A673 (cell line): ENCODE results near the gene KCNIP1. TPM values are rescaled to one million over a fixed set of nuclear protein-coding genes. Genes with fewer than 3 reads are reported as not detected.

ENCODE experiments used
- BruUV-seq: library from RNA; stranded (reverse); fragments of 400-500 nt; replicated peaks from 2 replicates; lab custom pipeline; 2021; lab: Mats Ljungman, UMichigan
- CTCF ChIA-PET: fragments of 300-600 bp; sonication (Branson Sonifier 250); formaldehyde crosslinking; loops from one replicate; lab custom pipeline; 2022; ENCODE audit warnings: antibody characterized with exemption; lab: Charles Lee
- POLR2A ChIA-PET: fragments of 300-600 bp; sonication (Branson Sonifier 250); formaldehyde crosslinking; loops from one replicate; lab custom pipeline; 2022; ENCODE audit warnings: antibody characterized with exemption; ENCODE audit not compliant: low non-redundant PET; lab: Charles Lee
- DNase-seq: peaks from one replicate; pipeline ENCODE4 v3.0.0-alpha.2; 2015; ENCODE audit warnings: low spot score
- H3K27ac ChIP-seq: fragments of 200-600 bp; sonication (generic); 2 replicates; pipeline ENCODE4 v1.5.1; 2016; ENCODE audit warnings: mixed run types, low read depth, mild to moderate bottlenecking, mixed read lengths, antibody characterized with exemption, low read length; ENCODE audit not compliant: poor library complexity, severe bottlenecking
- H3K27me3 ChIP-seq: fragments of 200-600 bp; sonication (generic); replicated peaks from 2 replicates; pipeline ENCODE4 v1.6.1; 2017; ENCODE audit warnings: mixed run types, low read depth, mild to moderate bottlenecking, mixed read lengths, antibody characterized with exemption, low read length; ENCODE audit not compliant: insufficient read depth, poor library complexity
- H3K36me3 ChIP-seq: fragments of 200-600 bp; sonication (generic); 2 replicates; pipeline ENCODE4 v1.6.1; 2016; ENCODE audit warnings: mixed run types, mild to moderate bottlenecking, mixed read lengths, antibody characterized with exemption, low read length; ENCODE audit not compliant: insufficient read depth, poor library complexity, severe bottlenecking
- H3K4me1 ChIP-seq: fragments of 200-600 bp; sonication (generic); 2 replicates; pipeline ENCODE4 v1.6.1; 2017; ENCODE audit warnings: mixed run types, mild to moderate bottlenecking, mixed read lengths, antibody characterized with exemption, low read length; ENCODE audit not compliant: insufficient read depth, poor library complexity, severe bottlenecking
- H3K4me3 ChIP-seq: fragments of 200-600 bp; sonication (generic); 2 replicates; pipeline ENCODE4 v1.5.1; 2016; ENCODE audit warnings: low read depth, mixed run types, mild to moderate bottlenecking, mixed read lengths, low read length; ENCODE audit not compliant: poor library complexity, severe bottlenecking
- H3K9me3 ChIP-seq: fragments of 200-600 bp; sonication (generic); 2 replicates; pipeline ENCODE4 v1.6.1; 2016; ENCODE audit warnings: mixed run types, low read depth, mild to moderate bottlenecking, mixed read lengths, antibody characterized with exemption, low read length; ENCODE audit not compliant: poor library complexity, severe bottlenecking
- EZH2 ChIP-seq: fragments of 200-600 bp; sonication (generic); IDR thresholded peaks from 2 replicates; pipeline ENCODE4 v1.6.1; 2017; ENCODE audit warnings: borderline replicate concordance, low read depth, mild to moderate bottlenecking, mixed read lengths, antibody characterized with exemption, low read length; ENCODE audit not compliant: poor library complexity, severe bottlenecking
- intact Hi-C: fragments of 100-400 bp; cut with micrococcal nuclease; formaldehyde crosslinking; loops from one replicate; pipeline ENCODE4 v1.10.0; 2022; ENCODE audit not compliant: unreplicated experiment
- total RNA-seq: library from RNA; stranded (reverse); gene quantifications from 2 replicates; pipeline ENCODE4 v1.2.3, GENCODE V29; 2021
- TF ChIP-seq, protein P1 (sequence below): fragments of 300-800, 200-600 bp; sonication (generic); conservative IDR thresholded peaks from 2 replicates; pipeline ENCODE4 v1.5.1; 2017; ENCODE audit warnings: low read depth, mild to moderate bottlenecking, antibody characterized with exemption, low read length, moderate library complexity, mixed read lengths

The KCNIP1 gene
- total RNA-seq, 1 experiment from 2014 or later: 3.7 TPM

DNA sequence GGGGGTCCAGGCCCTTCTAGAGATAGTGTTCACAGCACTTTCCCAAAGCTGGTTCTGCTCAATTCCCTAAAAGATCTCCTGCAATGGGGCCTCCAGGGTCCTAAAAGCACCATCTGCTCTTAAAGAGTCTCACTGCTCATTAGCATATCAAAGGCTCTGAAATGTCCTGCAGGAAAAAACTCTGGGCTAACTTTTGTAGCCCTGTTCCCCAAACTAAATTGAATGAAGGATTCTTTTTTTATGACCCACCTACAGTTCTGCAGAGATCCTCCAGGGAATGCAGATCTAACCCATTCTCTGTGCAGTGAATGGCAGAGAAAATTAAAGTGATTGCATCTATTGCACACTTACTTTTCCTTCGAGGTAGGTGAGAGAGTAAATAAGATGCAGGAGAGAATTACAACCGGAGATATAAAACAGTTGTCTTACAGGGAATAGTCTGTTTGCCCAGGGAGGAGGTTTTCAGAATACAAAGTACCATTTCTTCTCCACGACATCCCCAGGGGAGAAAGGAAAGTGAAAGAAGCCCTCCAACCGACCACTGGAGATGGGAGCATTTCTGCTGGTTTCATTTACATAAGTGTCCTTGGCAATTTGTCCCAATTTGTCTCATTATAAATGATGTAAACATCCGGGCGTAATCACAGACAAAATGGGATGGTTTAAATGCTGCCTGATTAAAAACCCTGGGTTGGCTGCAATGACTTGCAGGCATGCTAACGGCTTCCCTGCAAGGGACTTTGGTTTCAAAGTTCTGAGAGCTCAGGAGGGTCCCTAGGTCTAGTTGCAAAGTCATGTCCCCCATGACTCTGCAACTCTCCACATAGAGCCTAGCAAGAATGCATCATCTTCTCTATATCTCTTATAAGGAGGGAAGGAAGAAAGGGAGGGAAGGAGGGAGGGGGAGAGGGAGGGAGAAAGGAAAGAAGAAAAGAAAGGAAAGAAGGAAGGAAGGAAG is 114.0 kb downstream of the KCNIP1 start:
- H3K4me3 ChIP-seq: no peak overlapping the region

DNA sequence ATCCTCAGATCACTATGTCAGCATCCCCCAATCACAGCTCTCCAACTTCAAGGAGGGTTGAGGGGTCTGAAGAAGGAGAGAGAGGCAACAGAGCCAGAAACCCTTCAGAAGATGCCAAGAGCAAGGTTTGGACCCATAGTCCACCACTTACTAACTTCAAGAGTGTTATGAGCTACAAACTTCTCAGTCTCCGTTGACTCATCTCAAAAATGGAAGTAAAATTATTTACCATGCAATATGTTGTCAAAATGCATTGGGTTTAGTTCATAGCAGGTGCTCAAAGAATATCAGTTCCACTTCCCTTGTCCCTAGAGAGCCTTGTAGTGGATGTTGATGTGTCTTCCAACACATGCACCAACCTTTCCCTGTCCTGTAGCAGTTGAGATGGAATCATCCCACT is 116.0 kb downstream of the KCNIP1 start:
- Histone ChIP-seq H3K27ac (no peak overlapping the region), H3K4me1 (peaks cover 7% of the 10 kb centered on the region), H3K36me3 (no peaks in the 10 kb centered on the region), H3K9me3 (no peaks in the 10 kb centered on the region), H3K4me3 (no peak overlapping the region), H3K27me3 (no peaks in the 10 kb centered on the region)
- CTCF ChIA-PET: no interaction called here
- no peak for DNase-seq
- POLR2A ChIA-PET: no interaction called here
- BruUV-seq: no TSS peak
- no peak for TF ChIP-seq EZH2
- TF ChIP-seq, protein P1, sequence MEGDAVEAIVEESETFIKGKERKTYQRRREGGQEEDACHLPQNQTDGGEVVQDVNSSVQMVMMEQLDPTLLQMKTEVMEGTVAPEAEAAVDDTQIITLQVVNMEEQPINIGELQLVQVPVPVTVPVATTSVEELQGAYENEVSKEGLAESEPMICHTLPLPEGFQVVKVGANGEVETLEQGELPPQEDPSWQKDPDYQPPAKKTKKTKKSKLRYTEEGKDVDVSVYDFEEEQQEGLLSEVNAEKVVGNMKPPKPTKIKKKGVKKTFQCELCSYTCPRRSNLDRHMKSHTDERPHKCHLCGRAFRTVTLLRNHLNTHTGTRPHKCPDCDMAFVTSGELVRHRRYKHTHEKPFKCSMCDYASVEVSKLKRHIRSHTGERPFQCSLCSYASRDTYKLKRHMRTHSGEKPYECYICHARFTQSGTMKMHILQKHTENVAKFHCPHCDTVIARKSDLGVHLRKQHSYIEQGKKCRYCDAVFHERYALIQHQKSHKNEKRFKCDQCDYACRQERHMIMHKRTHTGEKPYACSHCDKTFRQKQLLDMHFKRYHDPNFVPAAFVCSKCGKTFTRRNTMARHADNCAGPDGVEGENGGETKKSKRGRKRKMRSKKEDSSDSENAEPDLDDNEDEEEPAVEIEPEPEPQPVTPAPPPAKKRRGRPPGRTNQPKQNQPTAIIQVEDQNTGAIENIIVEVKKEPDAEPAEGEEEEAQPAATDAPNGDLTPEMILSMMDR: no peak
- intact Hi-C loops: no loop called here

More for the DNA sequence above, 114.0 kb downstream of the KCNIP1 start:
- BruUV-seq: no TSS peak
- H3K27ac ChIP-seq: no peak overlapping the region
- intact Hi-C loops: no loop called here
- ChIA-PET POLR2A (no interaction called here), CTCF (no interaction called here)
- no peak for TF ChIP-seq EZH2
- TF ChIP-seq, protein P1: no peak
- peak; percentile 31 for DNase-seq
- H3K27me3 ChIP-seq: no peaks in the 10 kb centered on the region
- H3K4me1 ChIP-seq: peaks cover 7% of the 10 kb centered on the region
- H3K36me3 ChIP-seq: no peaks in the 10 kb centered on the region
- H3K9me3 ChIP-seq: no peaks in the 10 kb centered on the region

- Histone ChIP-seq H3K4me1 (peaks cover 2% of the 10 kb centered on the region), H3K36me3 (no peaks in the 10 kb centered on the region), H3K9me3 (no peaks in the 10 kb centered on the region), H3K4me3 (no peak overlapping the region), H3K27ac (no peak overlapping the region), H3K27me3 (no peaks in the 10 kb centered on the region)
- ChIA-PET CTCF (interaction anchor here (0.7 kb wide), 1 partner anchor 11 kb away, joined by 8 read pairs; no protein-coding TSS in a partner anchor), POLR2A (no interaction called here)
- intact Hi-C loops: loop anchor here (2.0 kb wide), 1 partner anchor 188 kb away; no protein-coding TSS in a partner anchor
- BruUV-seq: no TSS peak
- TF ChIP-seq EZH2: no peak
- TF ChIP-seq, protein P1: no peak
- no peak for DNase-seq
Observed at GRCh38 chr5:170622933-170623332, 119.1 kb downstream of the KCNIP1 start.
